ENCODE results near the gene ZHX3. TPM values are rescaled to one million over a fixed set of nuclear protein-coding genes. Genes with fewer than 3 reads are reported as not detected.

ZHX3 gene
- total RNA-seq, 2 donors from 2014 or later = 6.9 to 9.6 TPM

GRCh38 chr20:41276317-41276751 lies 41.2 kb downstream of the ZHX3 start:
- H3K4me3 Mint-ChIP-seq = no peak overlapping the region
- no peaks in the 10 kb centered on the region for H3K4me1 Mint-ChIP-seq
- no peak overlapping the region for H3K27ac Mint-ChIP-seq
- no peak for ATAC-seq (replicated peaks)
- no peaks in the 10 kb centered on the region for H3K9me3 Mint-ChIP-seq
- H3K27me3 Mint-ChIP-seq = no peaks in the 10 kb centered on the region
- H3K36me3 Mint-ChIP-seq (ENCODE audit: low read depth) = no peaks in the 10 kb centered on the region

GRCh38 chr20:41275301-41275731 lies 42.2 kb downstream of the ZHX3 start:
- Mint-ChIP-seq H3K4me3 (no peak overlapping the region), H3K9me3 (no peaks in the 10 kb centered on the region), H3K36me3 (ENCODE audit: low read depth) (no peaks in the 10 kb centered on the region), H3K27me3 (no peaks in the 10 kb centered on the region), H3K27ac (no peak overlapping the region), H3K4me1 (no peaks in the 10 kb centered on the region)
- ATAC-seq (replicated peaks) = no peak

GRCh38 chr20:41274152-41274551 lies 43.4 kb downstream of the ZHX3 start:
- Mint-ChIP-seq H3K27me3 (no peaks in the 10 kb centered on the region), H3K4me3 (no peak overlapping the region), H3K27ac (no peak overlapping the region), H3K9me3 (no peaks in the 10 kb centered on the region), H3K4me1 (no peaks in the 10 kb centered on the region), H3K36me3 (ENCODE audit: low read depth) (no peaks in the 10 kb centered on the region)
- ATAC-seq (replicated peaks) = no peak

GRCh38 chr20:41273445-41273844 lies 44.1 kb downstream of the ZHX3 start:
- no peaks in the 10 kb centered on the region for H3K27me3 Mint-ChIP-seq
- no peaks in the 10 kb centered on the region for H3K9me3 Mint-ChIP-seq
- H3K36me3 Mint-ChIP-seq (ENCODE audit: low read depth) = no peaks in the 10 kb centered on the region
- no peak overlapping the region for H3K27ac Mint-ChIP-seq
- ATAC-seq (replicated peaks) = no peak
- H3K4me1 Mint-ChIP-seq = no peaks in the 10 kb centered on the region
- H3K4me3 Mint-ChIP-seq = no peak overlapping the region

GRCh38 chr20:41272339-41272738 lies 45.2 kb downstream of the ZHX3 start:
- Mint-ChIP-seq H3K4me3 (no peak overlapping the region), H3K27ac (no peak overlapping the region)

GRCh38 chr20:41268917-41269652 lies 48.4 kb downstream of the ZHX3 start:
- no peak overlapping the region for H3K27ac Mint-ChIP-seq
- ATAC-seq (replicated peaks) = no peak
- H3K36me3 Mint-ChIP-seq (ENCODE audit: low read depth) = no peaks in the 10 kb centered on the region
- no peak overlapping the region for H3K4me3 Mint-ChIP-seq
- H3K4me1 Mint-ChIP-seq = no peaks in the 10 kb centered on the region
- no peaks in the 10 kb centered on the region for H3K9me3 Mint-ChIP-seq
- no peaks in the 10 kb centered on the region for H3K27me3 Mint-ChIP-seq

More at GRCh38 chr20:41272339-41272738, 45.2 kb downstream of the ZHX3 start:
- Mint-ChIP-seq H3K36me3 (ENCODE audit: low read depth) (no peaks in the 10 kb centered on the region), H3K9me3 (no peaks in the 10 kb centered on the region), H3K4me1 (no peaks in the 10 kb centered on the region), H3K27me3 (no peaks in the 10 kb centered on the region)
- no peak for ATAC-seq (replicated peaks)

- no peak for ATAC-seq (replicated peaks)
- H3K27ac Mint-ChIP-seq = no peak overlapping the region
- no peaks in the 10 kb centered on the region for H3K36me3 Mint-ChIP-seq (ENCODE audit: low read depth)
- no peaks in the 10 kb centered on the region for H3K4me1 Mint-ChIP-seq
- no peak overlapping the region for H3K4me3 Mint-ChIP-seq
- H3K9me3 Mint-ChIP-seq = no peaks in the 10 kb centered on the region
- H3K27me3 Mint-ChIP-seq = no peaks in the 10 kb centered on the region
Observed at GRCh38 chr20:41268402-41268801, 49.1 kb downstream of the ZHX3 start.

GRCh38 chr20:41265938-41266337 lies 51.6 kb downstream of the ZHX3 start:
- no peak for ATAC-seq (replicated peaks)
- no peak overlapping the region for H3K27ac Mint-ChIP-seq
- H3K9me3 Mint-ChIP-seq = no peaks in the 10 kb centered on the region
- H3K4me3 Mint-ChIP-seq = no peak overlapping the region
- H3K36me3 Mint-ChIP-seq (ENCODE audit: low read depth) = no peaks in the 10 kb centered on the region
- H3K4me1 Mint-ChIP-seq = no peaks in the 10 kb centered on the region
- no peaks in the 10 kb centered on the region for H3K27me3 Mint-ChIP-seq

GRCh38 chr20:41264819-41265218 lies 52.7 kb downstream of the ZHX3 start:
- no peak for ATAC-seq (replicated peaks)
- no peaks in the 10 kb centered on the region for H3K9me3 Mint-ChIP-seq
- H3K27ac Mint-ChIP-seq = no peak overlapping the region
- no peaks in the 10 kb centered on the region for H3K27me3 Mint-ChIP-seq
- no peaks in the 10 kb centered on the region for H3K4me1 Mint-ChIP-seq
- H3K4me3 Mint-ChIP-seq = no peak overlapping the region
- no peaks in the 10 kb centered on the region for H3K36me3 Mint-ChIP-seq (ENCODE audit: low read depth)

- Mint-ChIP-seq H3K4me1 (no peaks in the 10 kb centered on the region), H3K27ac (no peak overlapping the region), H3K4me3 (no peak overlapping the region), H3K36me3 (ENCODE audit: low read depth) (no peaks in the 10 kb centered on the region), H3K9me3 (no peaks in the 10 kb centered on the region), H3K27me3 (no peaks in the 10 kb centered on the region)
- ATAC-seq (replicated peaks) = no peak
Observed at GRCh38 chr20:41261790-41262717, 55.5 kb downstream of the ZHX3 start.

GRCh38 chr20:41261260-41261659 lies 56.3 kb downstream of the ZHX3 start:
- Mint-ChIP-seq H3K9me3 (no peaks in the 10 kb centered on the region), H3K27ac (no peak overlapping the region), H3K4me1 (no peaks in the 10 kb centered on the region), H3K27me3 (no peaks in the 10 kb centered on the region), H3K36me3 (ENCODE audit: low read depth) (no peaks in the 10 kb centered on the region), H3K4me3 (no peak overlapping the region)
- ATAC-seq (replicated peaks) = no peak

GRCh38 chr20:41260734-41261220 lies 56.8 kb downstream of the ZHX3 start:
- Mint-ChIP-seq H3K9me3 (no peaks in the 10 kb centered on the region), H3K4me1 (no peaks in the 10 kb centered on the region), H3K36me3 (ENCODE audit: low read depth) (no peaks in the 10 kb centered on the region), H3K4me3 (no peak overlapping the region), H3K27ac (no peak overlapping the region), H3K27me3 (no peaks in the 10 kb centered on the region)
- no peak for ATAC-seq (replicated peaks)

- H3K9me3 Mint-ChIP-seq = no peaks in the 10 kb centered on the region
- H3K36me3 Mint-ChIP-seq (ENCODE audit: low read depth) = no peaks in the 10 kb centered on the region
- no peaks in the 10 kb centered on the region for H3K27me3 Mint-ChIP-seq
- no peak overlapping the region for H3K4me3 Mint-ChIP-seq
- no peaks in the 10 kb centered on the region for H3K4me1 Mint-ChIP-seq
- no peak overlapping the region for H3K27ac Mint-ChIP-seq
- no peak for ATAC-seq (replicated peaks)
Observed at GRCh38 chr20:41259309-41259708, 58.2 kb downstream of the ZHX3 start.

GRCh38 chr20:41258474-41258873 lies 59.1 kb downstream of the ZHX3 start:
- ATAC-seq (replicated peaks) = no peak
- Mint-ChIP-seq H3K4me3 (no peak overlapping the region), H3K4me1 (no peaks in the 10 kb centered on the region)

GRCh38 chr20:41256516-41256915 lies 61.0 kb downstream of the ZHX3 start:
- no peak for ATAC-seq (replicated peaks)
- Mint-ChIP-seq H3K27me3 (no peaks in the 10 kb centered on the region), H3K9me3 (no peaks in the 10 kb centered on the region), H3K4me1 (no peaks in the 10 kb centered on the region), H3K4me3 (no peak overlapping the region), H3K27ac (no peak overlapping the region), H3K36me3 (ENCODE audit: low read depth) (no peaks in the 10 kb centered on the region)

More at GRCh38 chr20:41258474-41258873, 59.1 kb downstream of the ZHX3 start:
- Mint-ChIP-seq H3K9me3 (no peaks in the 10 kb centered on the region), H3K27me3 (no peaks in the 10 kb centered on the region), H3K27ac (no peak overlapping the region), H3K36me3 (ENCODE audit: low read depth) (no peaks in the 10 kb centered on the region)

Data from activated T-helper 17 cell treated with anti-CD3 and anti-CD28 coated beads, Interleukin-2, amount 50 U/mL, for 72 hours (primary cell).